ENCODE measurements around the gene PROX2. TPM values are rescaled to one million over a fixed set of nuclear protein-coding genes. Genes with fewer than 3 reads are reported as not detected.
A peak's percentile ranks its signal among the peaks of the same experiment; 100 is the strongest.

The PROX2 gene
- total RNA-seq, 1 donor from 2014 or later = not detected

GRCh38 chr14:74897642-74898041 is 21.7 kb upstream of the PROX2 start:
- Mint-ChIP-seq H3K9me3 (ENCODE audit: unreplicated experiment) (no peaks in the 10 kb centered on the region), H3K4me1 (ENCODE audit: unreplicated experiment) (no peaks in the 10 kb centered on the region), H3K4me3 (ENCODE audit: unreplicated experiment) (no peak overlapping the region), H3K36me3 (ENCODE audit: unreplicated experiment) (peaks cover 70% of the 10 kb centered on the region), H3K27ac (ENCODE audit: unreplicated experiment) (no peak overlapping the region), H3K27me3 (ENCODE audit: unreplicated experiment) (no peaks in the 10 kb centered on the region)
- DNase-seq (ENCODE audit: extremely low spot score, unreplicated experiment) = no peak
- no peak for TF ChIP-seq CTCF (IDR thresholded peaks at IDR 0.05)

- Mint-ChIP-seq H3K36me3 (ENCODE audit: unreplicated experiment) (peaks cover 62% of the 10 kb centered on the region), H3K27ac (ENCODE audit: unreplicated experiment) (peak overlapping the region; percentile 1), H3K4me3 (ENCODE audit: unreplicated experiment) (no peak overlapping the region), H3K4me1 (ENCODE audit: unreplicated experiment) (peaks cover 6% of the 10 kb centered on the region), H3K27me3 (ENCODE audit: unreplicated experiment) (no peaks in the 10 kb centered on the region), H3K9me3 (ENCODE audit: unreplicated experiment) (no peaks in the 10 kb centered on the region)
- no peak for DNase-seq (ENCODE audit: extremely low spot score, unreplicated experiment)
- no peak for TF ChIP-seq CTCF (IDR thresholded peaks at IDR 0.05)
Measured at GRCh38 chr14:74896400-74896799, 20.5 kb upstream of the PROX2 start.

GRCh38 chr14:74893614-74894091 is 17.7 kb upstream of the PROX2 start:
- H3K27ac Mint-ChIP-seq (ENCODE audit: unreplicated experiment) = no peak overlapping the region
- DNase-seq (ENCODE audit: extremely low spot score, unreplicated experiment) = no peak
- no peak overlapping the region for H3K4me3 Mint-ChIP-seq (ENCODE audit: unreplicated experiment)
- peaks cover 58% of the 10 kb centered on the region for H3K36me3 Mint-ChIP-seq (ENCODE audit: unreplicated experiment)
- no peak for TF ChIP-seq CTCF (IDR thresholded peaks at IDR 0.05)
- peaks cover 6% of the 10 kb centered on the region for H3K4me1 Mint-ChIP-seq (ENCODE audit: unreplicated experiment)
- no peaks in the 10 kb centered on the region for H3K9me3 Mint-ChIP-seq (ENCODE audit: unreplicated experiment)
- no peaks in the 10 kb centered on the region for H3K27me3 Mint-ChIP-seq (ENCODE audit: unreplicated experiment)

GRCh38 chr14:74892745-74893144 is 16.8 kb upstream of the PROX2 start:
- Mint-ChIP-seq H3K9me3 (ENCODE audit: unreplicated experiment) (no peaks in the 10 kb centered on the region), H3K4me1 (ENCODE audit: unreplicated experiment) (peaks cover 9% of the 10 kb centered on the region), H3K36me3 (ENCODE audit: unreplicated experiment) (peaks cover 49% of the 10 kb centered on the region), H3K27ac (ENCODE audit: unreplicated experiment) (no peak overlapping the region), H3K4me3 (ENCODE audit: unreplicated experiment) (no peak overlapping the region), H3K27me3 (ENCODE audit: unreplicated experiment) (no peaks in the 10 kb centered on the region)
- DNase-seq (ENCODE audit: extremely low spot score, unreplicated experiment) = no peak
- no peak for TF ChIP-seq CTCF (IDR thresholded peaks at IDR 0.05)

- no peak for TF ChIP-seq CTCF (IDR thresholded peaks at IDR 0.05)
- H3K4me3 Mint-ChIP-seq (ENCODE audit: unreplicated experiment) = no peak overlapping the region
- no peak for DNase-seq (ENCODE audit: extremely low spot score, unreplicated experiment)
- peaks cover 41% of the 10 kb centered on the region for H3K36me3 Mint-ChIP-seq (ENCODE audit: unreplicated experiment)
- peaks cover 9% of the 10 kb centered on the region for H3K4me1 Mint-ChIP-seq (ENCODE audit: unreplicated experiment)
- no peak overlapping the region for H3K27ac Mint-ChIP-seq (ENCODE audit: unreplicated experiment)
- no peaks in the 10 kb centered on the region for H3K27me3 Mint-ChIP-seq (ENCODE audit: unreplicated experiment)
- H3K9me3 Mint-ChIP-seq (ENCODE audit: unreplicated experiment) = no peaks in the 10 kb centered on the region
Measured at GRCh38 chr14:74891870-74892269, 15.9 kb upstream of the PROX2 start.
